Body of pancreas (tissue), 4 donors: ENCODE results near the gene GMDS. TPM values are rescaled to one million over a fixed set of nuclear protein-coding genes. Genes with fewer than 3 reads are reported as not detected.
A peak's percentile ranks its signal among the peaks of the same experiment; 100 is the strongest.

Experiments
- ATAC-seq: fragments of 150-250 bp; one replicate; pipeline ENCODE4 v1.9.1; 2016
- DNase-seq, 4 donors: peaks; one replicate each; pipeline ENCODE4 v3.0.0-alpha.2; 2019
- H3K27ac ChIP-seq, 4 donors: fragments of 200-600 bp; sonication (generic); 1 replicate in 3 of 4; 2 replicates in 1 of 4; pipeline versions ENCODE4 v1.5.1 to v1.6.1; 2016 to 2019; ENCODE audit warnings: mild to moderate bottlenecking in 1 of 4, mixed read lengths in 1 of 4, moderate library complexity in 1 of 4
- H3K27me3 ChIP-seq, 2 donors: fragments of 200-600 bp; sonication (generic); one replicate each; pipeline ENCODE4 v1.6.0; 2016; ENCODE audit warnings: mild to moderate bottlenecking in 1 of 2
- H3K36me3 ChIP-seq, 2 donors: fragments of 200-600 bp; sonication (generic); replicated peaks in 1 of 2; 2 replicates each; pipeline ENCODE4 v1.5.1; 2016; ENCODE audit warnings: low read depth in 2 of 2; ENCODE audit not compliant: insufficient read depth in 1 of 2
- H3K4me1 ChIP-seq: fragments of 200-600 bp; sonication (generic); one replicate; pipeline ENCODE4 v1.6.0; 2016
- H3K4me3 ChIP-seq, 2 donors: fragments of 200-600 bp; sonication (generic); 1 replicate in 1 of 2; 2 replicates in 1 of 2; pipeline ENCODE4 v1.5.1; 2016 to 2019
- H3K9me3 ChIP-seq, 3 donors: fragments of 200-600 bp; sonication (generic); 1 replicate in 2 of 3; 2 replicates in 1 of 3; pipeline ENCODE4 v1.5.1; 2016
- POLR2A ChIP-seq, 3 donors: fragments of 450-650 bp; IDR thresholded peaks; one replicate each; pipeline ENCODE4 v1.6.1; 2016; ENCODE audit warnings: antibody characterized with exemption in 3 of 3, mild to moderate bottlenecking in 2 of 3
- WGBS, 2 donors: methylation state at CpG; one replicate each; pipeline ENCODE4 v1.1.5; 2017; 5-methylcytosine and 5-hydroxymethylcytosine counted together
- intact Hi-C: fragments of 100-400 bp; cut with DNase I; formaldehyde crosslinking; loops from one replicate; pipeline ENCODE4 v1.15.1; 2023
- total RNA-seq, 2 donors: library from RNA; depleted of rRNA; stranded (reverse); fragments of >200 nt; gene quantifications; one replicate each; pipeline ENCODE4 v1.1.0, GENCODE V29; 2016
- TF ChIP-seq, protein P1 (sequence below), 7 experiments: fragments of 450-650 bp in 4 of 7; fragments of 200-600 bp in 3 of 7; sonication (generic) in 3 of 7; IDR thresholded peaks; one replicate each; pipeline ENCODE4 v1.5.1; 2016 to 2019; ENCODE audit warnings: antibody characterized with exemption in 7 of 7

Gene GMDS
- total RNA-seq, 2 donors from 2014 or later: 34.5 to 63.3 TPM

DNA sequence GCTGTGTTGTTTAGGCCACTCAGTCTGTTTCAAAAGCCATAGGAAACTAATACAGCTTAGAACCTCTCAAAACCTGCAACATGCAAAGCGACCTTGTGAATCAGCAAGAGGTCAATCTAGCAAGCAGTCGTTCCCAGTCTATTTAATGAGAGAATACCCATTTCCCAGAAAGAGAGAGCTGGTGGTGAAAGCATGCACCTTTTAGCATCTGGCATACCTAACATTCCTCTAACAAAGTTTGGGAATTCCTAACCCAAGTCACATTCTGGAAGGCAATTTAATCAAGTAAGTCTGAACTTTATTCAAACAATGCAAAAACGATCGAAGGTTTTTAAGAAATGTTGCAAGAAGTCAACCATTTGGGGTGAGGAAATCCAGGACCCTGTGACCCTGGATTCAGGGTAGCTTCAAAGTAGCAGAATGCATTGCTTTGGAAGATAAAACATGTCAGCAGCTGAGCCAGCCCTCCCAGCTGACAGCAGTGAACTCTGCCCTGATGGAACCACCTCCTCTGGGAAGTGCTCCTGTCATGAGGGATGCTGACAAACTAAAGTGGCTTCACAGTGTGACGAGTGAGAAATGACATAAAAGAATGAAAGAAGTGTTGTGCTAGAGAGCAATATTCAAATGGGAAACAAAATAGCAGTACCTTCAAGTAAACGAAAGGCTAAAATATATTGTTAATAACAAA, 104.8 kb downstream of the GMDS start:
- Histone ChIP-seq H3K27ac (no peak overlapping the region), H3K4me1 (no peaks in the 10 kb centered on the region), H3K9me3 (no peaks in the 10 kb centered on the region), H3K36me3 (no peaks in the 10 kb centered on the region), H3K27me3 (no peaks in the 10 kb centered on the region), H3K4me3 (no peak overlapping the region)
- ATAC-seq (no peak), DNase-seq (no peak)
- 78 to 79% methylated on average over 6 of the region's 6 CpGs for WGBS, 2 donors
- intact Hi-C loops: no loop called here
- TF ChIP-seq POLR2A (IDR thresholded peaks at IDR 0.05): no peak
- TF ChIP-seq, protein P1, sequence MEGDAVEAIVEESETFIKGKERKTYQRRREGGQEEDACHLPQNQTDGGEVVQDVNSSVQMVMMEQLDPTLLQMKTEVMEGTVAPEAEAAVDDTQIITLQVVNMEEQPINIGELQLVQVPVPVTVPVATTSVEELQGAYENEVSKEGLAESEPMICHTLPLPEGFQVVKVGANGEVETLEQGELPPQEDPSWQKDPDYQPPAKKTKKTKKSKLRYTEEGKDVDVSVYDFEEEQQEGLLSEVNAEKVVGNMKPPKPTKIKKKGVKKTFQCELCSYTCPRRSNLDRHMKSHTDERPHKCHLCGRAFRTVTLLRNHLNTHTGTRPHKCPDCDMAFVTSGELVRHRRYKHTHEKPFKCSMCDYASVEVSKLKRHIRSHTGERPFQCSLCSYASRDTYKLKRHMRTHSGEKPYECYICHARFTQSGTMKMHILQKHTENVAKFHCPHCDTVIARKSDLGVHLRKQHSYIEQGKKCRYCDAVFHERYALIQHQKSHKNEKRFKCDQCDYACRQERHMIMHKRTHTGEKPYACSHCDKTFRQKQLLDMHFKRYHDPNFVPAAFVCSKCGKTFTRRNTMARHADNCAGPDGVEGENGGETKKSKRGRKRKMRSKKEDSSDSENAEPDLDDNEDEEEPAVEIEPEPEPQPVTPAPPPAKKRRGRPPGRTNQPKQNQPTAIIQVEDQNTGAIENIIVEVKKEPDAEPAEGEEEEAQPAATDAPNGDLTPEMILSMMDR (IDR thresholded peaks at IDR 0.05): no peak

DNA sequence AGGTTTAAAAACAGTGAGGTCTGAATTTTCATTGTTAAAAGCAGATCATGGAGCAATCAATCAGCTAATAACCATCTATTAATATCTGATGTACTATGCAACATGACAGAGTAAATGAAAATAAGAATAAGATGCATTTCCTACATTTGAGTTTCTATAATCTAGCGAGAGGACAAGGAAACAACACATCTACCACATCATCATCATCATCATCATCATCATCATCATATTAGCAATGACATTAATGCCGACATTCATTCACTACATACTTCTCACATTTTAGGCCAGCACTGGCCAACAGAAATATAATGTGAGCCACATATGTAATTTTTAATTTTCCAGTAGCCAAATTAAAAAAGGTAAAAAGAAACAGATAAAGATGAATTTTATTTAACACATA, 110.0 kb downstream of the GMDS start:
- Histone ChIP-seq H3K4me1 (peaks cover 26% of the 10 kb centered on the region), H3K27me3 (no peaks in the 10 kb centered on the region), H3K9me3 (no peaks in the 10 kb centered on the region), H3K4me3 (no peak overlapping the region), H3K36me3 (no peaks in the 10 kb centered on the region), H3K27ac (no peak overlapping the region)
- TF ChIP-seq, protein P1 (IDR thresholded peaks at IDR 0.05): no peak
- no peak for TF ChIP-seq POLR2A (IDR thresholded peaks at IDR 0.05)
- WGBS, 2 donors: 96 to 98% methylated on average over 2 of the region's 2 CpGs
- ATAC-seq (no peak), DNase-seq (no peak)
- intact Hi-C loops: no loop called here

DNA sequence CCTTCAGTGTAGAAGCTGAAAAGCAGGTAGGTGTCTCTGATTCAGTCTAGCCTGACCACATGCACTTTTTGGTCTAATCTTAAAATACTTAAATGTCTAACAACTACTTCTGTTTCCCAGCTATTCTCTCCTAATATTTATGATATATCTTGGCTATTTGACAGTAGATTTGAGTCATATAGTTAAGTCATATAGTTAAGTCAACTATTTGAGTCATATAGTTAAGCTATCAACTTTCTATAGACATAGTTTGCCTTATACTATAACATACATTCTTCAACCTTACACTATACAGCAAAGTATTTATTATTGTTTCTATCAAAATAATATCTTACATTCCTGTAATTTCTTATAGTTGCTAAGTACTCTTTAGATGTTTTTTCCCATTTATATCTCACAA, 110.9 kb downstream of the GMDS start:
- no peak for DNase-seq
- Histone ChIP-seq H3K36me3 (no peaks in the 10 kb centered on the region), H3K4me1 (peaks cover 26% of the 10 kb centered on the region), H3K9me3 (no peaks in the 10 kb centered on the region), H3K4me3 (no peak overlapping the region), H3K27ac (no peak overlapping the region), H3K27me3 (no peaks in the 10 kb centered on the region)
- TF ChIP-seq POLR2A (IDR thresholded peaks at IDR 0.05): no peak
- TF ChIP-seq, protein P1 (IDR thresholded peaks at IDR 0.05): no peak
- ATAC-seq: no peak
- intact Hi-C loops: no loop called here

DNA sequence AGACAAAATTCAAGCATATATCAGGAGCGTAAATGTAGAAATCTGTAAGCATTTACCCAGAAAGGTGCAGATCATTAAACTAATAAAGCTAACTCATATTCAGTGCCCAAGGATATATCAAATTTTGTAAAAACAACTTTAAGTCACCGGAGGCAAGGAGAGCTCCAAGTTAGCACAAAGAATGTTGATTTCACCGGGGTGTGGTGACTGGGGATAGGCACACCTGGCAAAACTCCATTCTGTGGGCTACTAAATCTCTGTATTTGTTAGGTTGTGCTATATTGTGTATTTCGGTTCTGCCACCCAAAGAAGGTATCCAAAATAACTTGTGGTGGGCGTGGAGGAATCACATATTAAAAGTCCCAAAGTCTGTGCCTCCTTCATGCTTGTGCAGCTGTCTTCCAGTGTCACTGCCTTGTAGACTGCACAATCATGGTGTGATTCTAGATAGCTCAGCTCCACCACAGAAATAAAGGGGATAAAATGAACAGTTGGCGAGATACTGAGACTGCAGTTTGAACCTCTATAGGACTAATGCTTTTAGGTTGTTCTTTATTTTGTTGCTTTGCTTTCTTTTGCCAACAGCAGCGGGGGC, 111.6 kb downstream of the GMDS start:
- no peaks in the 10 kb centered on the region for H3K36me3 ChIP-seq
- H3K27ac ChIP-seq: peak overlapping the region in 1 of 4 donors; percentile 55
- no peak overlapping the region for H3K4me3 ChIP-seq
- TF ChIP-seq POLR2A (IDR thresholded peaks at IDR 0.05): no peak
- TF ChIP-seq, protein P1 (IDR thresholded peaks at IDR 0.05): no peak
- DNase-seq (no peak), ATAC-seq (no peak)
- H3K9me3 ChIP-seq: no peaks in the 10 kb centered on the region
- WGBS, 2 donors: 73 to 83% methylated on average over 7 of the region's 7 CpGs
- intact Hi-C loops: no loop called here
- peaks cover 26% of the 10 kb centered on the region for H3K4me1 ChIP-seq
- H3K27me3 ChIP-seq: no peaks in the 10 kb centered on the region

DNA sequence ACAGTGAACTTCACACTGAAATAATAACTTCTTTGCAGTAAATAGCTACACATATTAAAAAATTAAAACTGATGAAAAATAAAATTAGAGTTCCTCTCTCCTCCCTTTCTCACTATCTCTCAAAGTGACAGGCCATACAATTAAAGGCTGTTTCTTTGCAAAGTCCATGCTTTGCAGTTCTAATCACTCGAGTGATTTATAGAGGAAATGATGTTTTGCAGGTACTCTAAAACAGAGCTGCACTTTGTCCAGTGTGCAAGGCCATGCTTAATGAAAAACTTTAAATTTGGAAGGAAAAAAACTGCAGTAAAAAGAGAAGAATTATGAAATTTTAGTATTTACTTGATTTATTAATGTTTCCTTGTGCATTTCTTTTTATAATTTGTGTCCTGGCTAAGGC, 112.5 kb downstream of the GMDS start:
- Histone ChIP-seq H3K9me3 (no peaks in the 10 kb centered on the region), H3K27me3 (no peaks in the 10 kb centered on the region), H3K4me3 (no peak overlapping the region), H3K36me3 (no peaks in the 10 kb centered on the region), H3K4me1 (peaks cover 26% of the 10 kb centered on the region), H3K27ac (peak overlapping the region; percentile 31 to 55 (median 44))
- DNase-seq (no peak), ATAC-seq (no peak)
- TF ChIP-seq POLR2A (IDR thresholded peaks at IDR 0.05): no peak
- TF ChIP-seq, protein P1 (IDR thresholded peaks at IDR 0.05): no peak
- 33 to 49% methylated on average over 1 of the region's 1 CpG for WGBS, 2 donors
- intact Hi-C loops: no loop called here
